ENCODE measurements around the gene KCNK1. TPM values are rescaled to one million over a fixed set of nuclear protein-coding genes. Genes with fewer than 3 reads are reported as not detected.
A peak's percentile ranks its signal among the peaks of the same experiment; 100 is the strongest.

KCNK1 gene
- total RNA-seq, 1 experiment from 2014 or later: 13.3 TPM

GRCh38 chr1:233675893-233676292 is 62.0 kb downstream of the KCNK1 start:
- Mint-ChIP-seq H3K27ac (no peak overlapping the region), H3K9me3 (peaks cover 38% of the 10 kb centered on the region), H3K4me1 (peaks cover 29% of the 10 kb centered on the region), H3K4me3 (no peak overlapping the region), H3K27me3 (ENCODE audit: low read depth) (no peaks in the 10 kb centered on the region), H3K36me3 (peaks cover 49% of the 10 kb centered on the region)
- ATAC-seq (peak; percentile 69), DNase-seq (ENCODE audit: low spot score) (no peak)
- ChIA-PET POLR2A (no interaction called here), CTCF (interaction anchor here (0.6 kb wide), 1 partner anchor 43 kb away, joined by 4 read pairs; no protein-coding TSS in a partner anchor)
- TF ChIP-seq ZNF121 (CRISPR knock-in tag; IDR thresholded peaks at IDR 0.05) (no peak), SMAD3 (CRISPR knock-in tag; IDR thresholded peaks at IDR 0.05; ENCODE audit: borderline replicate concordance) (no peak), PRRX2 (CRISPR knock-in tag; IDR thresholded peaks at IDR 0.05) (no peak), ZBTB43 (CRISPR knock-in tag; IDR thresholded peaks at IDR 0.05) (no peak), SMAD4 (CRISPR knock-in tag; IDR thresholded peaks at IDR 0.05) (no peak)
- TF ChIP-seq, protein P1, sequence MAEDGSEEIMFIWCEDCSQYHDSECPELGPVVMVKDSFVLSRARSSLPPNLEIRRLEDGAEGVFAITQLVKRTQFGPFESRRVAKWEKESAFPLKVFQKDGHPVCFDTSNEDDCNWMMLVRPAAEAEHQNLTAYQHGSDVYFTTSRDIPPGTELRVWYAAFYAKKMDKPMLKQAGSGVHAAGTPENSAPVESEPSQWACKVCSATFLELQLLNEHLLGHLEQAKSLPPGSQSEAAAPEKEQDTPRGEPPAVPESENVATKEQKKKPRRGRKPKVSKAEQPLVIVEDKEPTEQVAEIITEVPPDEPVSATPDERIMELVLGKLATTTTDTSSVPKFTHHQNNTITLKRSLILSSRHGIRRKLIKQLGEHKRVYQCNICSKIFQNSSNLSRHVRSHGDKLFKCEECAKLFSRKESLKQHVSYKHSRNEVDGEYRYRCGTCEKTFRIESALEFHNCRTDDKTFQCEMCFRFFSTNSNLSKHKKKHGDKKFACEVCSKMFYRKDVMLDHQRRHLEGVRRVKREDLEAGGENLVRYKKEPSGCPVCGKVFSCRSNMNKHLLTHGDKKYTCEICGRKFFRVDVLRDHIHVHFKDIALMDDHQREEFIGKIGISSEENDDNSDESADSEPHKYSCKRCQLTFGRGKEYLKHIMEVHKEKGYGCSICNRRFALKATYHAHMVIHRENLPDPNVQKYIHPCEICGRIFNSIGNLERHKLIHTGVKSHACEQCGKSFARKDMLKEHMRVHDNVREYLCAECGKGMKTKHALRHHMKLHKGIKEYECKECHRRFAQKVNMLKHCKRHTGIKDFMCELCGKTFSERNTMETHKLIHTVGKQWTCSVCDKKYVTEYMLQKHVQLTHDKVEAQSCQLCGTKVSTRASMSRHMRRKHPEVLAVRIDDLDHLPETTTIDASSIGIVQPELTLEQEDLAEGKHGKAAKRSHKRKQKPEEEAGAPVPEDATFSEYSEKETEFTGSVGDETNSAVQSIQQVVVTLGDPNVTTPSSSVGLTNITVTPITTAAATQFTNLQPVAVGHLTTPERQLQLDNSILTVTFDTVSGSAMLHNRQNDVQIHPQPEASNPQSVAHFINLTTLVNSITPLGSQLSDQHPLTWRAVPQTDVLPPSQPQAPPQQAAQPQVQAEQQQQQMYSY (CRISPR knock-in tag; IDR thresholded peaks at IDR 0.05): no peak
- TF ChIP-seq, protein P2, sequence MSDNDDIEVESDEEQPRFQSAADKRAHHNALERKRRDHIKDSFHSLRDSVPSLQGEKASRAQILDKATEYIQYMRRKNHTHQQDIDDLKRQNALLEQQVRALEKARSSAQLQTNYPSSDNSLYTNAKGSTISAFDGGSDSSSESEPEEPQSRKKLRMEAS (CRISPR knock-in tag; IDR thresholded peaks at IDR 0.05): no peak

GRCh38 chr1:233677690-233678354 is 63.9 kb downstream of the KCNK1 start:
- DNase-seq (ENCODE audit: low spot score) (no peak), ATAC-seq (no peak; the same call in 1 of the 2 replicates)
- Mint-ChIP-seq H3K9me3 (peaks cover 43% of the 10 kb centered on the region), H3K27me3 (ENCODE audit: low read depth) (no peaks in the 10 kb centered on the region), H3K36me3 (peaks cover 41% of the 10 kb centered on the region), H3K27ac (no peak overlapping the region; the same call in 1 of the 2 replicates), H3K4me1 (peaks cover 38% of the 10 kb centered on the region), H3K4me3 (no peak overlapping the region)
- POLR2A ChIA-PET: no interaction called here
- TF ChIP-seq SMAD3 (CRISPR knock-in tag; IDR thresholded peaks at IDR 0.05; ENCODE audit: borderline replicate concordance) (no peak), FOXK1 (CRISPR knock-in tag; IDR thresholded peaks at IDR 0.05) (no peak), RORB (CRISPR knock-in tag; IDR thresholded peaks at IDR 0.05) (no peak), KAT7 (CRISPR knock-in tag; IDR thresholded peaks at IDR 0.05; ENCODE audit: borderline replicate concordance) (no peak), TEAD4 (CRISPR knock-in tag; IDR thresholded peaks at IDR 0.05) (no peak)
- TF ChIP-seq, protein P3, sequence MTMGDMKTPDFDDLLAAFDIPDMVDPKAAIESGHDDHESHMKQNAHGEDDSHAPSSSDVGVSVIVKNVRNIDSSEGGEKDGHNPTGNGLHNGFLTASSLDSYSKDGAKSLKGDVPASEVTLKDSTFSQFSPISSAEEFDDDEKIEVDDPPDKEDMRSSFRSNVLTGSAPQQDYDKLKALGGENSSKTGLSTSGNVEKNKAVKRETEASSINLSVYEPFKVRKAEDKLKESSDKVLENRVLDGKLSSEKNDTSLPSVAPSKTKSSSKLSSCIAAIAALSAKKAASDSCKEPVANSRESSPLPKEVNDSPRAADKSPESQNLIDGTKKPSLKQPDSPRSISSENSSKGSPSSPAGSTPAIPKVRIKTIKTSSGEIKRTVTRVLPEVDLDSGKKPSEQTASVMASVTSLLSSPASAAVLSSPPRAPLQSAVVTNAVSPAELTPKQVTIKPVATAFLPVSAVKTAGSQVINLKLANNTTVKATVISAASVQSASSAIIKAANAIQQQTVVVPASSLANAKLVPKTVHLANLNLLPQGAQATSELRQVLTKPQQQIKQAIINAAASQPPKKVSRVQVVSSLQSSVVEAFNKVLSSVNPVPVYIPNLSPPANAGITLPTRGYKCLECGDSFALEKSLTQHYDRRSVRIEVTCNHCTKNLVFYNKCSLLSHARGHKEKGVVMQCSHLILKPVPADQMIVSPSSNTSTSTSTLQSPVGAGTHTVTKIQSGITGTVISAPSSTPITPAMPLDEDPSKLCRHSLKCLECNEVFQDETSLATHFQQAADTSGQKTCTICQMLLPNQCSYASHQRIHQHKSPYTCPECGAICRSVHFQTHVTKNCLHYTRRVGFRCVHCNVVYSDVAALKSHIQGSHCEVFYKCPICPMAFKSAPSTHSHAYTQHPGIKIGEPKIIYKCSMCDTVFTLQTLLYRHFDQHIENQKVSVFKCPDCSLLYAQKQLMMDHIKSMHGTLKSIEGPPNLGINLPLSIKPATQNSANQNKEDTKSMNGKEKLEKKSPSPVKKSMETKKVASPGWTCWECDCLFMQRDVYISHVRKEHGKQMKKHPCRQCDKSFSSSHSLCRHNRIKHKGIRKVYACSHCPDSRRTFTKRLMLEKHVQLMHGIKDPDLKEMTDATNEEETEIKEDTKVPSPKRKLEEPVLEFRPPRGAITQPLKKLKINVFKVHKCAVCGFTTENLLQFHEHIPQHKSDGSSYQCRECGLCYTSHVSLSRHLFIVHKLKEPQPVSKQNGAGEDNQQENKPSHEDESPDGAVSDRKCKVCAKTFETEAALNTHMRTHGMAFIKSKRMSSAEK (CRISPR knock-in tag; IDR thresholded peaks at IDR 0.05; ENCODE audit: borderline replicate concordance): no peak
- TF ChIP-seq, protein P4, sequence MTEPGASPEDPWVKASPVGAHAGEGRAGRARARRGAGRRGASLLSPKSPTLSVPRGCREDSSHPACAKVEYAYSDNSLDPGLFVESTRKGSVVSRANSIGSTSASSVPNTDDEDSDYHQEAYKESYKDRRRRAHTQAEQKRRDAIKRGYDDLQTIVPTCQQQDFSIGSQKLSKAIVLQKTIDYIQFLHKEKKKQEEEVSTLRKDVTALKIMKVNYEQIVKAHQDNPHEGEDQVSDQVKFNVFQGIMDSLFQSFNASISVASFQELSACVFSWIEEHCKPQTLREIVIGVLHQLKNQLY (CRISPR knock-in tag; IDR thresholded peaks at IDR 0.05): no peak
- CTCF ChIA-PET: no interaction called here
